ENCODE results near the gene PIK3C2B. TPM values are rescaled to one million over a fixed set of nuclear protein-coding genes. Genes with fewer than 3 reads are reported as not detected.

Gene PIK3C2B
- polyA plus RNA-seq, 1 donor from 2014 or later, result 23.7 TPM

GRCh38 chr1:204476563-204476962 is 18.0 kb downstream of the PIK3C2B start:
- Histone ChIP-seq H3K9me3 (ENCODE audit: low read length) (no peaks in the 10 kb centered on the region), H3K27me3 (ENCODE audit: insufficient read depth, low read depth, low read length) (no peaks in the 10 kb centered on the region), H3K4me2 (ENCODE audit: low read length) (no peak overlapping the region), H3K4me3 (ENCODE audit: low read length) (no peak overlapping the region), H3K9ac (ENCODE audit: low read length) (no peak overlapping the region), H3K36me3 (ENCODE audit: insufficient read depth, low read length) (no peaks in the 10 kb centered on the region), H3K27ac (ENCODE audit: low read length) (no peak overlapping the region), H2AFZ (ENCODE audit: low read depth, low read length) (no peak overlapping the region), H3K9me2 (ENCODE audit: insufficient read depth, low read length) (no peaks in the 10 kb centered on the region), H3K79me2 (replicated peaks; ENCODE audit: insufficient read depth, low read length) (peaks cover 42% of the 10 kb centered on the region), H4K20me1 (ENCODE audit: insufficient read depth) (no peaks in the 10 kb centered on the region), H3F3A (ENCODE audit: insufficient read depth, low read length, poor library complexity, severe bottlenecking) (no peaks in the 10 kb centered on the region)
- no peak for TF ChIP-seq MXI1 (conservative IDR thresholded peaks at IDR 0.05; ENCODE audit: poor library complexity, severe bottlenecking)
- TF ChIP-seq EZH2 (IDR thresholded peaks at IDR 0.05; ENCODE audit: borderline replicate concordance, insufficient read depth, low read length, poor library complexity, severe bottlenecking), result no peak
- TF ChIP-seq CTCF (IDR thresholded peaks at IDR 0.05; ENCODE audit: poor library complexity, severe bottlenecking), result no peak
- no peak for TF ChIP-seq REST (IDR thresholded peaks at IDR 0.05; ENCODE audit: borderline replicate concordance)
- TF ChIP-seq RAD21 (conservative IDR thresholded peaks at IDR 0.05), result no peak
- no peak for TF ChIP-seq TAF1 (IDR thresholded peaks at IDR 0.05; ENCODE audit: low read depth)
- TF ChIP-seq SMC3 (conservative IDR thresholded peaks at IDR 0.05; ENCODE audit: poor library complexity), result no peak
- no peak for TF ChIP-seq EP300 (conservative IDR thresholded peaks at IDR 0.05; ENCODE audit: poor library complexity, severe bottlenecking)
- TF ChIP-seq POLR2AphosphoS5 (IDR thresholded peaks at IDR 0.05), result no peak

- no peak overlapping the region for H3K4me3 ChIP-seq (ENCODE audit: low read length)
- H3K9ac ChIP-seq (ENCODE audit: low read length), result no peak overlapping the region
- no peak overlapping the region for H3K4me2 ChIP-seq (ENCODE audit: low read length)
- no peaks in the 10 kb centered on the region for H3K36me3 ChIP-seq (ENCODE audit: insufficient read depth, low read length)
- no peaks in the 10 kb centered on the region for H3K9me2 ChIP-seq (ENCODE audit: insufficient read depth, low read length)
- no peak overlapping the region for H3K27ac ChIP-seq (ENCODE audit: low read length)
- no peaks in the 10 kb centered on the region for H3F3A ChIP-seq (ENCODE audit: insufficient read depth, low read length, poor library complexity, severe bottlenecking)
- no peak overlapping the region for H2AFZ ChIP-seq (ENCODE audit: low read depth, low read length)
- TF ChIP-seq MXI1 (conservative IDR thresholded peaks at IDR 0.05; ENCODE audit: poor library complexity, severe bottlenecking) (no peak), REST (IDR thresholded peaks at IDR 0.05; ENCODE audit: borderline replicate concordance) (no peak), RAD21 (conservative IDR thresholded peaks at IDR 0.05) (no peak), EZH2 (IDR thresholded peaks at IDR 0.05; ENCODE audit: borderline replicate concordance, insufficient read depth, low read length, poor library complexity, severe bottlenecking) (no peak), CTCF (IDR thresholded peaks at IDR 0.05; ENCODE audit: poor library complexity, severe bottlenecking) (no peak), TAF1 (IDR thresholded peaks at IDR 0.05; ENCODE audit: low read depth) (no peak), POLR2AphosphoS5 (IDR thresholded peaks at IDR 0.05) (no peak), EP300 (conservative IDR thresholded peaks at IDR 0.05; ENCODE audit: poor library complexity, severe bottlenecking) (no peak), SMC3 (conservative IDR thresholded peaks at IDR 0.05; ENCODE audit: poor library complexity) (no peak)
- H3K9me3 ChIP-seq (ENCODE audit: low read length), result no peaks in the 10 kb centered on the region
- no peaks in the 10 kb centered on the region for H3K27me3 ChIP-seq (ENCODE audit: insufficient read depth, low read depth, low read length)
- no peaks in the 10 kb centered on the region for H4K20me1 ChIP-seq (ENCODE audit: insufficient read depth)
- peaks cover 38% of the 10 kb centered on the region for H3K79me2 ChIP-seq (replicated peaks; ENCODE audit: insufficient read depth, low read length)
Measured at GRCh38 chr1:204475656-204476432, 18.8 kb downstream of the PIK3C2B start.

Data from neural cell (in vitro differentiated cells).